ENCODE results near the gene MDC1. TPM values are rescaled to one million over a fixed set of nuclear protein-coding genes. Genes with fewer than 3 reads are reported as not detected.

The MDC1 gene
- total and polyA plus RNA-seq, 5 donors, result 11.1 to 26.6 (median 22.4) TPM

Other genes with a start within 250 kb of the MDC1 start
- 100 to 1,000 TPM; 180 to 230 (median 214) TPM for gene HLA-E, start 227.8 kb downstream of the MDC1 start, total RNA-seq
- gene HLA-E, start 227.8 kb downstream of the MDC1 start, polyA plus RNA-seq, result 227 TPM
- 10 to 100 TPM; 22.7 to 33.7 (median 24.8) TPM for gene GNL1, start 160.8 kb downstream of the MDC1 start, total RNA-seq
- 24.2 TPM for gene GNL1, start 160.8 kb downstream of the MDC1 start, polyA plus RNA-seq
- gene PRR3, start 160.0 kb downstream of the MDC1 start, total RNA-seq, result 1 to 10 TPM; 4.4 to 5.7 (median 4.9) TPM
- 4.2 TPM for gene PRR3, start 160.0 kb downstream of the MDC1 start, polyA plus RNA-seq
- gene ABCF1, start 145.8 kb downstream of the MDC1 start, total RNA-seq, result 10 to 100 TPM; 36.7 to 40.7 (median 39.2) TPM
- gene ABCF1, start 145.8 kb downstream of the MDC1 start, polyA plus RNA-seq, result 26.8 TPM
- gene PPP1R10, start 100.0 kb downstream of the MDC1 start, total RNA-seq, result 10 to 100 TPM; 36.5 to 46.6 (median 43.4) TPM
- 16.0 TPM for gene PPP1R10, start 100.0 kb downstream of the MDC1 start, polyA plus RNA-seq
- 10 to 100 TPM; 60.2 to 77.5 (median 72.0) TPM for gene MRPS18B, start 99.4 kb downstream of the MDC1 start, total RNA-seq
- 97.6 TPM for gene MRPS18B, start 99.4 kb downstream of the MDC1 start, polyA plus RNA-seq
- gene ATAT1, start 90.4 kb downstream of the MDC1 start, total RNA-seq, result 1 to 10 TPM; 2.6 to 3.5 (median 3.2) TPM
- gene ATAT1, start 90.4 kb downstream of the MDC1 start, polyA plus RNA-seq, result 2.8 TPM
- 10 to 100 TPM; 37.9 to 53.0 (median 45.5) TPM for gene C6orf136, start 70.1 kb downstream of the MDC1 start, total RNA-seq
- gene C6orf136, start 70.1 kb downstream of the MDC1 start, polyA plus RNA-seq, result 46.3 TPM
- 10 to 100 TPM; 18.2 to 23.4 (median 20.4) TPM for gene DHX16, start 44.3 kb downstream of the MDC1 start, total RNA-seq
- 17.0 TPM for gene DHX16, start 44.3 kb downstream of the MDC1 start, polyA plus RNA-seq
- 10 to 100 TPM; 21.8 to 33.9 (median 23.5) TPM for gene PPP1R18, start 30.6 kb downstream of the MDC1 start, total RNA-seq
- 23.1 TPM for gene PPP1R18, start 30.6 kb downstream of the MDC1 start, polyA plus RNA-seq
- 1 to 10 TPM; 2.5 to 5.8 (median 5.0) TPM for gene NRM, start 26.3 kb downstream of the MDC1 start, total RNA-seq
- 5.3 TPM for gene NRM, start 26.3 kb downstream of the MDC1 start, polyA plus RNA-seq
- 100 to 1,000 TPM; 130 to 250 (median 200) TPM for gene TUBB, start 3.1 kb upstream of the MDC1 start, total RNA-seq
- gene TUBB, start 3.1 kb upstream of the MDC1 start, polyA plus RNA-seq, result 170 TPM
- 100 to 1,000 TPM; 180 to 208 (median 199) TPM for gene FLOT1, start 25.4 kb upstream of the MDC1 start, total RNA-seq
- 264 TPM for gene FLOT1, start 25.4 kb upstream of the MDC1 start, polyA plus RNA-seq
- gene IER3, start 27.3 kb upstream of the MDC1 start, total RNA-seq, result 10 to 100 TPM; 22.4 to 60.2 (median 34.1) TPM
- 63.6 TPM for gene IER3, start 27.3 kb upstream of the MDC1 start, polyA plus RNA-seq
- gene DDR1, start 167.2 kb upstream of the MDC1 start, total RNA-seq, result 100 to 1,000 TPM in 2 of 4 donors, 10 to 100 TPM in 2; 96.2 to 120 (median 100) TPM
- gene DDR1, start 167.2 kb upstream of the MDC1 start, polyA plus RNA-seq, result 46.9 TPM
- gene GTF2H4, start 190.9 kb upstream of the MDC1 start, total RNA-seq, result 10 to 100 TPM; 13.6 to 29.7 (median 18.2) TPM
- gene GTF2H4, start 190.9 kb upstream of the MDC1 start, polyA plus RNA-seq, result 10.6 TPM
- 10 to 100 TPM; 14.8 to 20.8 (median 16.9) TPM for gene VARS2, start 197.0 kb upstream of the MDC1 start, total RNA-seq
- gene VARS2, start 197.0 kb upstream of the MDC1 start, polyA plus RNA-seq, result 14.2 TPM
- gene SFTA2, start 214.9 kb upstream of the MDC1 start, total RNA-seq, result under 1 TPM in 1 of 4 donors, not detected in 3; 0.45 TPM
- not detected for gene SFTA2, start 214.9 kb upstream of the MDC1 start, polyA plus RNA-seq
- not detected for gene MUCL3, start 223.7 kb upstream of the MDC1 start, total RNA-seq
- gene MUCL3, start 223.7 kb upstream of the MDC1 start, polyA plus RNA-seq, result not detected